Fibroblast of skin of right quadriceps (primary cell): ENCODE measurements around the gene ZNF649.
"Not testable (repeated sequence)": the region's sequence is repeated elsewhere in the genome, so short reads cannot be mapped to it uniquely, and the experiment has no call there.

ENCODE experiments used
- DNase-seq: peaks from one replicate; pipeline ENCODE4 v3.0.0-alpha.2; 2013

The ZNF649 gene

DNA sequence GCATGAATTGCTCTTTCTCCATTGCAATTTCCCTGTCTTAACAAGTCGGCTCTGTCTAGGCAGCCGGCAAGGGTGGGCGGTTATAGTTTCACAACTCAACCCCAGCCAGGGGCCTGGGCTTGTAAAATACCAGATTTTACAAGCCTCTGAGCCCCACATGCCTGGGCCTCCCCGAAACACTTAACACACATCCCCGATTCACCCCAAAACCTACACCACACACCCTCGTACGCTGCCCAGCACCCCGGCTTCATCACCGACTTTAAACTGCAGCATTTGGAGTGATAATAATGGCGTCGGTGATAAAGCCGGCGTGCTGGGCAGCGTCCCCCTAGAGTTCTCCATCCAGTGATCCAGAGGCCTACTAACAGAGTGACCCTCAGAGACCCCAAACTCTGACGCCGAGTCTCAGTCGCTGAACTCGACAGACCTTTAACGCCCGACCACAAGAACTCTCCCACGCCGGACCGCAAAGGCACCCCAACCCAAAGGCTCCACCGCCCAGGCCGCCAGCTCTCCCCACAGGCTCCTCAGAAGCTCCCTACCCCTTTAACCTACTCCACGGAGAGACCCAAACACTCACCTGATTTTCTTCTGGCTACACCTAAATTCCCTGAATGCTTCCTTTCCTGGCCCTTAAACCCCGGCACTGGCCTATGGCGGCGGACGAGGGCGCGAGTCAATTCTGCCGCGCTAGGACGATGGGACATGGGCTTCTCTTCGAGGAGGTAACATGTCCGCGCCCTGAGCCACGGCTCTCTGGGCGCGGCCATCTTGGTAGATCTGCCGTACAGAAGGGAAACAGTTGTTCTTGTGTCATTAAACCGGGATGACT, at the start of gene ZNF649:
Gene ZNF649 (minus strand): TSS at position 687 of the 835 bp plus-strand sequence. CDS start 4,910 bp downstream, outside the sequence.
- peak; percentile 84 for DNase-seq

- DNase-seq = peak; percentile 15
Measured at GRCh38 chr19:51948975-51949374, 44.2 kb upstream of the ZNF649 start.

DNA sequence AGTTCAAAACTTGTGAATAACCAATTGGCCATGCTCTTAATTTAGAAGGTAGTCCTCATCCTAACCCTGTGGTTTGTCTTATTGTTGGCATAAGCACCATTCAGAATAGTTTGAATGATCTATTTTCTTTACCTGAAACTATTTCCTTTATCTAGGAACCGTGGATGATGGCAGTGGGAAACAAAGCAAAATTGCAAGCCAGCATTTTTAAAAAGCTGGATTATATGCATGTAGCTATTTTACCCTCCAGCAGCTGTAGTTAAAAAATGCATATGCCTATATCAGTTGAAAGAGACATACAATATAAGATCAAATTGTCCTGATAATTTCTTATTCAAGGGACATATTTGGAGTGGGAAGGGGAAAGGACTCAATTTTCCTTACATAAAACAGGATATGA, 41.8 kb upstream of the ZNF649 start:
- no peak for DNase-seq

DNA sequence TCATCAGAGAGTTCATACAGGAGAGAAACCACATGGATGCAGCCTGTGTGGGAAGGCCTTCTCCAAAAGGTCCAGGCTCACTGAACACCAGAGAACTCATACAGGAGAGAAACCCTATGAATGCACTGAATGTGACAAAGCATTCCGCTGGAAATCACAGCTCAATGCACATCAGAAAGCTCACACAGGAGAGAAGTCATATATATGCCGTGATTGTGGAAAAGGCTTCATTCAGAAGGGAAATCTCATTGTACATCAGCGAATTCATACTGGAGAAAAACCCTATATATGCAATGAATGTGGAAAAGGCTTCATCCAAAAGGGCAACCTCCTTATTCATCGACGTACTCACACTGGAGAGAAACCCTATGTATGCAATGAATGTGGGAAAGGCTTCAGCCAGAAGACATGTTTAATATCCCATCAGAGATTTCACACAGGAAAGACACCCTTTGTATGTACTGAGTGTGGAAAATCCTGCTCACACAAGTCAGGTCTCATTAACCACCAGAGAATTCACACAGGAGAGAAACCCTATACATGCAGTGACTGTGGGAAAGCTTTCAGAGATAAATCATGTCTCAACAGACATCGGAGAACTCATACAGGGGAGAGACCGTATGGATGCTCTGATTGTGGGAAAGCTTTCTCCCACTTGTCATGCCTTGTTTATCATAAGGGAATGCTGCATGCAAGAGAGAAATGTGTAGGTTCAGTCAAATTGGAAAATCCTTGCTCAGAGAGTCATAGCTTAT, 40.2 kb upstream of the ZNF649 start:
- DNase-seq = no peak

GRCh38 chr19:51938936-51939335, 34.1 kb upstream of the ZNF649 start:
- DNase-seq = no peak

DNA sequence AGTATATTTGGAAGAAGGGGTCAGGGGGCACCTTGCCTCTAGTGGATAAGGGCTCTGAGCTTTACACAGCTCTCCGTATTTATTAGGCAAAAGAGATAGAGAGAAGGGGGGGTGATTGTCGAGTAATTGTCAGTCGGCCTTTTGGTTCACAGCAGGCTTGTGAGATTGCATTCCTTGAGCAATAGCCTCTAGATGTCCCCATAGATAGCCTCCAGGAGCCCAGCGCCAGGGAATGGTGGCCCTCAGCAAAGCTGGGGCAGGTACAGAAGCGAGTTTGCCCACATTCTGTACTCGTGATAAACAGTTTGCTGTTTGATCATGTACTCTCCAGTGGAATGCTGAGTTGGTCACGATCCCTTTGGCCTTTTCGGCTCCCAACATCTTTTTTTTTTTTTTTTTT, 27.1 kb upstream of the ZNF649 start:
- DNase-seq = no peak

DNA sequence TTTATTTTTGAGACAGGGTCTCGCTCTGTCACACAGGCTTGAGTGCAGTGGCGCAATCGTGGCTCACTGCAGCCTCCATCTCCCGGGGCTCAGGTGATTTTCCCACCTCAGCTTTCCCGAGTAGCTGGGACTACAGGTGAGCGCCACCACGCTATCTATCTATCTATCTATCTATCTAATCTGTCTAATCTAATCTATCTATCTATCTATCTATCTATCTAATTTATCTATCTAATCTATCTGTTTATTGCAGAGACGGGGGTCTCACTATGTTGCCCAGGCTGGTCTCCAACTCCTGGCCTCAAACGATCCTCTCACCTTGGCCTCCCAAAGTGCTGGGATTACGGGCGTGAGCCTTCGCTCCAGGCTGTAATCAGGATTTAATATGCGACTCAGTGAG, 23.0 kb upstream of the ZNF649 start:
- no peak for DNase-seq

DNA sequence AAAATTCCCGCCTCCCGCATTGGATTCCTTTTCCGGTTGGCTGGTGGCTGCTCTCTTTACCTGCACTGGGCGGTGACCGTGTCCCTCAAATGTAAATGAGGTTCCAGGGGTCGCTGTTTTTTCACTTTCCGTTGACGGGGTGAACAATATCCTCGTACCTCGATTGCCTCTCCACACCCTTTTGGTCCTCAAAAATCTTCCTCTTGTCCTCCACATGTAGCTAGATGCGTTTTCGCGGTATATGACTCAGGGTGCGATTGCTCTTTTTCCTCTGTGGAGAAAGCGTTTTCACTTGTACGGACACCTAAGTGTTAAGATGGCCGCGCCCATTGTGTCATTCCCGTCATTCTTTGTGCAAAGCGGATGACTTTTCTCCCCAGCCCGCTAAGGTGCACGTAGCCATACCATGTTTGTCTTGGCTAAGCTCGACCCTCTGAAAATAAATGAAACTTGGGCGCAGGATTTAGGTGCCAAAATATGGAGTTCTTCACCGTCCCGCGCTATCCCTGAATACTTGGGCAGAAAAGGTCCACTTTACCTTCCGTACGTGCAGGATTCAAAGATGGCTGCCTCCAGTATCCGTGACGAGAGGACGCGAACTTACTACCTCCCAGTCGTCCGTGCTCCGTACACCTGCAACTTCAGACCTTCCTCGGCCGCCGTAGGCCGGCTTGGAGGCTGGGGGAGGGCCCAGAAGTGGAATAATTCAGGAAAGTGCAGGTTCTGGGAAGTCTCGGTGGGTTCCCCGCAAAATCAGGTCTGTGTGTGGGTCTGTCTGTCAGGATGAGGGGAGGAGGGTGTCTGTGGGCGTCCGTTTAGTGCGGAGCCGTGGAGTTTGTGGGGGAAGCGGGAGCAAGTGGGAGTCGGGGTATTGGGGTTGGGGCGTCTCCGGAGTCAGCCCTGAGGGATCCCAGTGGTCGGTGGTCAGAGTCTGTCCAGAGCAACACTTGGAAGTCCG, 22.2 kb upstream of the ZNF649 start, which contains the start of gene ZNF613:
Gene ZNF613 (plus strand): TSS at position 689 of the 958 bp plus-strand sequence. CDS start 8,749 bp downstream, outside the sequence.
- DNase-seq = peak; percentile 91

GRCh38 chr19:51926426-51926783, 21.6 kb upstream of the ZNF649 start:
- no peak for DNase-seq

GRCh38 chr19:51921949-51922348, 17.1 kb upstream of the ZNF649 start:
- no peak for DNase-seq

DNA sequence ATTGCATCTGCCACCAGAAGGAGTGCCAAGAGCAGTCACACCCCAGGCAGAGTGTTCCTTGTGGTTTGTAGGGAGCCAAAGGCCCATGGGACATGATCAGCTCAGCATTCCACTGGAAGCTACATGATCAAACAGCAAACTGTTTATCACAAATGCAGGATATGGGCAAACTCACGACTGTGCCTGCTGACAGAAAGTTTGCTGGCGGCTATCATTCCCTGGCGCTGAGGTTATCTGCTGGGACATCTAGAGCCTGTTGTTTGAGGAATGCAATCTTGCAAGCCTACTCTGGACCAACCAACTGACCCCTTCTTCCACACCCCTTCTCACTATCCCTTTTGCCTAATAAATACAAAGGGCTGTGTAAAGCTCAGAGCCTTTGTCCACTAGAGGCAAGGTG, 14.8 kb upstream of the ZNF649 start:
- no peak for DNase-seq

GRCh38 chr19:51916167-51916566, 11.3 kb upstream of the ZNF649 start:
- no peak for DNase-seq

- DNase-seq = no peak
Measured at GRCh38 chr19:51915324-51915867, 10.6 kb upstream of the ZNF649 start.

GRCh38 chr19:51907981-51908380, 3.2 kb upstream of the ZNF649 start:
- not testable (repeated sequence) for DNase-seq

GRCh38 chr19:51906108-51906507, 1.3 kb upstream of the ZNF649 start:
- DNase-seq = not testable (repeated sequence)

DNA sequence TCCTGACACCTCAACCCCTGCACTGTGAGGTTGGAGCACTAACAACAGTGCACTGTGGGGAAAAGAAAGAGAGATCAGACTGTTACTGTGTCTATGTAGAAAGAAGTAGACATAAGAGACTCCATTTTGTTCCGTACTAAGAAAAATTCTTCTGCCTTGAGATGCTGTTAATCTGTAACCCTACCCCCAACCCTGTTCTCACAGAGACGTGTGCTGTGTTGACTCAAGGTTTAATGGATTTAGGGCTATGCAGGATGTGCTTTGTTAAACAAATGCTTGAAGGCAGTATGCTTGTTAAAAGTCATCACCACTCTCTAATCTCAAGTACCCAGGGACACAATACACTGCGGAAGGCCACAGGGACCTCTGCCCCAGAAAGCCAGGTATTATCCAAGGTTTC, 822 bp upstream of the ZNF649 start:
- not testable (repeated sequence) for DNase-seq

- DNase-seq = no peak
Measured at GRCh38 chr19:51905206-51905605, 389 bp upstream of the ZNF649 start.

DNA sequence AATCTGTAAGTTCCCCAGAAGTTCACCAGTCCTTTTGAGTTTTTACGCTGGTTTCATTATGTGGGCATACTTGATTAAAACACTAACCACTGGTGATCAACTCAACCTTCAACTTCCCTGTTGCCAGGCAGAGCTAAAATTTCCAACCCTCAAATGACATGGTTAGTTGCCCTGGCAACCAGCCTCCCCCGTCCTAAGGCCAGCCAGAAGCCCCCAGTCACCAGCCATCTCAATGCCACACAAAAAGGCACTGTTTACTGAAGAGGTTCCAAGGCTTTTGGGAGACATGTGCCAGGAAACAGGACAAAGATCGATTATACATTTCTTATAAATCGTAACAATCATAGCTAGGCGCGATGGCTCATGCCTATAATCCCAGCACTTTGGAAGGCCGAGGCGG, 1.6 kb downstream of the ZNF649 start:
- DNase-seq = no peak

DNA sequence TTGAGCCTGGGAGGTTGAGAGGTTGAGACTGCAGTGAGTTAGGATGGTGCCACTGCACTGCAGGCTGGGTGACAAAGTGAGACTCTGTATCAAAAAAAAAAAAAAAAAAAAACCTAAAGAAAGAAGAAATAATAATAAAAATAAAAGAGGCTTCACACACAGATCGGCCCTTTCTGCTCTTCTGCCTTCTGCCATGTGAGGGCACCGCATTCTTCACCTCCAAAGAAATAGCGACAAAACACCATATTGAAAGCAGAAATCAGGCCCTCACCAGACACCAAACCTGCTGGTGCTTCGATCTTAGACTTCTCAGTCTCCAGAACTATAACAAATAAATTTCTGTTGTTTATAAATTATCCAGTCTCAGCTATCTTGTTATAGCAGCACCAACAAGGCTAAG, 3.0 kb downstream of the ZNF649 start:
- no peak for DNase-seq

- peak; percentile 7 for DNase-seq
Measured at GRCh38 chr19:51891193-51891747, 13.5 kb downstream of the ZNF649 start.

DNA sequence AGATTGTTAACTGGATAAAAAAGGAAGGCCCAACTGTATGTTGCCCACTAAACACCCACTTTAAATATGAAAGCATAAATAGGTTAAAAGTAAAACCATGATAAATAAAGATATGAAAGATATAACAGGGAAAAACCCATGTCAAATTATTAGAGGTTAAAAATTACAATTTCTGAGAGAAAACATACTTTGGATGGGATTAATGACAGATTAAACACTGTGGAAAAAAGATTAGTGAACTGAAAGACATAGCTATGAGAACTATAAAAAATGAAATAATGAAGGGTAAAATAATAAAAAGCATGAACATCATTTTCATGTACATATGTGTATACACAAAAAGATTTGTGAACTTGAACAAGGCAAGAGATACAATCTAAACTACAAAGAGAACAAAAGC, 14.9 kb downstream of the ZNF649 start:
- DNase-seq = no peak
